ENCODE results near the gene TYW3. TPM values are rescaled to one million over a fixed set of nuclear protein-coding genes. Genes with fewer than 3 reads are reported as not detected.
A peak's percentile ranks its signal among the peaks of the same experiment; 100 is the strongest.
"Not testable (repeated sequence)": the region's sequence is repeated elsewhere in the genome, so short reads cannot be mapped to it uniquely, and the experiment has no call there.

The TYW3 gene
- total RNA-seq, 2 experiments from 2014 or later, result 8.3 to 29.1 TPM

DNA sequence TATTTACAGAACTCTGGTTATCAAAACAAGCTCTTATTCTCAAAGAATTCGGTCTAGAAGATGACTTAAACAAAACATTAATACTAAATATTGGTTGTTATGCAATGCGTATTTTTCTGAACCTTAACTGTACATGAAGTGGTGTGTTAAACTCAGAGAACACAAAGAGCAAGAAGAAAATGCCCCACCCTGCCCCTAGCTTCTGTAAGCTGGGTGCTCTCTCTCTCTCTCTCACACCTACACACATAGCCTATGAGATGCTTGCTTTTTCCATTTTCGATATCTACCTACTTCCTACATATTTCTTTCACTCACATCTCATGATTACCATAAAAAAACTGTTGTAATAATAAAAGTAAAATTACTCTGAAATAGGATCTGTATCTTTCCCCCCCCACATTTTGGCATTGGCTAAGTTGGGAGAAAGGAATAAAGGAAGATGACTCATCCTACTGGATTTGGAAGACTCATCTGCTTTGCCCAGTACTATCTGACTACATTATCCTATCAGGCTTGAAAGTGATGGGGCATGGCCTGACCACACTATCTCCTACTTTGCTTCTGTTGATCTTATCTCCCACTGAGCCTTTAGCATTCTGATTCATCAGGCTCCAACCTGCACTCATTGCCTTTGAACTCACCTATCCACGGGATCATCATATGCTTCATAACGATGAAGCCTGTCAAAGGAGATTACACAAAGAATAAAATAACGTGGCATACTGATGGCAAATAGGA, 3.0 kb upstream of the TYW3 start:
- Histone ChIP-seq H3K4me2 (ENCODE audit: low read length) (no peak overlapping the region), H2AFZ (ENCODE audit: low read length) (no peak overlapping the region), H3K4me3 (ENCODE audit: low read depth, low read length, poor library complexity, severe bottlenecking) (no peak overlapping the region), H3K79me2 (ENCODE audit: insufficient read depth, low read depth, low read length) (peaks cover 15% of the 10 kb centered on the region; the same call in 1 of the 2 replicates), H3K27ac (ENCODE audit: low read depth, low read length, poor library complexity, severe bottlenecking) (no peak overlapping the region), H4K20me1 (ENCODE audit: insufficient read depth, low read length) (no peaks in the 10 kb centered on the region), H3K9me2 (ENCODE audit: insufficient read depth, low read length) (no peaks in the 10 kb centered on the region), H3K9me3 (ENCODE audit: low read length) (peaks cover 15% of the 10 kb centered on the region; the same call in 1 of the 2 replicates), H3K36me3 (ENCODE audit: insufficient read depth, low read length) (peaks cover 37% of the 10 kb centered on the region), H3K4me1 (ENCODE audit: insufficient read depth, low read length, poor library complexity, severe bottlenecking) (peaks cover 19% of the 10 kb centered on the region)
- no TSS peak for BruUV-seq (replicated peaks)
- intact Hi-C loops (cut with micrococcal nuclease; ENCODE audit: unreplicated experiment), result no loop called here
- TF ChIP-seq EZH2phosphoT487 (IDR thresholded peaks at IDR 0.05; ENCODE audit: borderline replicate concordance, low read depth, low read length), result no peak
- ChIA-PET POLR2A (interaction anchor here (0.7 kb wide), 2 partner anchors 21 to 42 kb away, joined by 3 to 6 read pairs; no protein-coding TSS in a partner anchor), CTCF (ENCODE audit: unreplicated experiment) (no interaction called here)
- DNase-seq (ENCODE audit: low spot score), result no peak

- peaks cover 23% of the 10 kb centered on the region; the same call in 1 of the 2 replicates for H3K79me2 ChIP-seq (ENCODE audit: insufficient read depth, low read depth, low read length)
- peaks cover 5% of the 10 kb centered on the region; the same call in 1 of the 2 replicates for H3K9me3 ChIP-seq (ENCODE audit: low read length)
- H3K9me2 ChIP-seq (ENCODE audit: insufficient read depth, low read length), result no peaks in the 10 kb centered on the region
- BruUV-seq (replicated peaks), result TSS peak; percentile 63
- no peaks in the 10 kb centered on the region for H4K20me1 ChIP-seq (ENCODE audit: insufficient read depth, low read length)
- H3K4me3 ChIP-seq (ENCODE audit: low read depth, low read length, poor library complexity, severe bottlenecking), result peak overlapping the region; percentile 95
- H3K27ac ChIP-seq (ENCODE audit: low read depth, low read length, poor library complexity, severe bottlenecking), result no peak overlapping the region
- H3K4me1 ChIP-seq (ENCODE audit: insufficient read depth, low read length, poor library complexity, severe bottlenecking), result peaks cover 21% of the 10 kb centered on the region
- no peak for DNase-seq (ENCODE audit: low spot score)
- ChIA-PET POLR2A (interaction anchor here (2.3 kb wide), 1 partner anchor 17 kb away, joined by 5 read pairs; no protein-coding TSS in a partner anchor), CTCF (ENCODE audit: unreplicated experiment) (no interaction called here)
- peaks cover 35% of the 10 kb centered on the region for H3K36me3 ChIP-seq (ENCODE audit: insufficient read depth, low read length)
- peak overlapping the region; percentile 88 for H3K4me2 ChIP-seq (ENCODE audit: low read length)
- TF ChIP-seq EZH2phosphoT487 (IDR thresholded peaks at IDR 0.05; ENCODE audit: borderline replicate concordance, low read depth, low read length), result no peak
- TF ChIP-seq, protein P1, sequence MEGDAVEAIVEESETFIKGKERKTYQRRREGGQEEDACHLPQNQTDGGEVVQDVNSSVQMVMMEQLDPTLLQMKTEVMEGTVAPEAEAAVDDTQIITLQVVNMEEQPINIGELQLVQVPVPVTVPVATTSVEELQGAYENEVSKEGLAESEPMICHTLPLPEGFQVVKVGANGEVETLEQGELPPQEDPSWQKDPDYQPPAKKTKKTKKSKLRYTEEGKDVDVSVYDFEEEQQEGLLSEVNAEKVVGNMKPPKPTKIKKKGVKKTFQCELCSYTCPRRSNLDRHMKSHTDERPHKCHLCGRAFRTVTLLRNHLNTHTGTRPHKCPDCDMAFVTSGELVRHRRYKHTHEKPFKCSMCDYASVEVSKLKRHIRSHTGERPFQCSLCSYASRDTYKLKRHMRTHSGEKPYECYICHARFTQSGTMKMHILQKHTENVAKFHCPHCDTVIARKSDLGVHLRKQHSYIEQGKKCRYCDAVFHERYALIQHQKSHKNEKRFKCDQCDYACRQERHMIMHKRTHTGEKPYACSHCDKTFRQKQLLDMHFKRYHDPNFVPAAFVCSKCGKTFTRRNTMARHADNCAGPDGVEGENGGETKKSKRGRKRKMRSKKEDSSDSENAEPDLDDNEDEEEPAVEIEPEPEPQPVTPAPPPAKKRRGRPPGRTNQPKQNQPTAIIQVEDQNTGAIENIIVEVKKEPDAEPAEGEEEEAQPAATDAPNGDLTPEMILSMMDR (conservative IDR thresholded peaks at IDR 0.05; ENCODE audit: low read length), result no peak
- no peak overlapping the region for H2AFZ ChIP-seq (ENCODE audit: low read length)
- intact Hi-C loops (cut with micrococcal nuclease; ENCODE audit: unreplicated experiment), result loop anchor here (2.0 kb wide), 2 partner anchors 535 to 993 kb away; partner anchors contain the start of gene ACADM
These were observed 1.4 kb upstream of the TYW3 start for GRCh38 chr1:74731399-74732052.

GRCh38 chr1:74732071-74732946, 643 bp upstream of the TYW3 start:
- Histone ChIP-seq H2AFZ (ENCODE audit: low read length) (peak overlapping the region; percentile 99), H3K4me2 (ENCODE audit: low read length) (peak overlapping the region; percentile 88), H3K27ac (ENCODE audit: low read depth, low read length, poor library complexity, severe bottlenecking) (peak overlapping the region; percentile 86), H3K4me1 (ENCODE audit: insufficient read depth, low read length, poor library complexity, severe bottlenecking) (peaks cover 21% of the 10 kb centered on the region), H3K79me2 (ENCODE audit: insufficient read depth, low read depth, low read length) (peaks cover 23% of the 10 kb centered on the region; the same call in 1 of the 2 replicates), H3K36me3 (ENCODE audit: insufficient read depth, low read length) (peaks cover 40% of the 10 kb centered on the region), H3K4me3 (ENCODE audit: low read depth, low read length, poor library complexity, severe bottlenecking) (peak overlapping the region; percentile 95)
- H3K9me3 ChIP-seq (ENCODE audit: low read length); CTCF ChIA-PET (ENCODE audit: unreplicated experiment); H4K20me1 ChIP-seq (ENCODE audit: insufficient read depth, low read length); H3K9me2 ChIP-seq (ENCODE audit: insufficient read depth, low read length); BruUV-seq (replicated peaks): not testable (repeated sequence)
- intact Hi-C loops (cut with micrococcal nuclease; ENCODE audit: unreplicated experiment), result loop anchor here (2.0 kb wide), 2 partner anchors 536 to 992 kb away; partner anchors contain the start of gene ACADM
- POLR2A ChIA-PET, result interaction anchor here (0.7 to 2.3 kb wide), 4 partner anchors 10 to 997 kb away, joined by 4 to 5 read pairs (median 4); no protein-coding TSS in a partner anchor
- peak; percentile 22 for DNase-seq (ENCODE audit: low spot score)

Data from OCI-LY7 (cell line).